CD8-positive, alpha-beta memory T cell (primary cell): ENCODE results near the gene VPS25. TPM values are rescaled to one million over a fixed set of nuclear protein-coding genes. Genes with fewer than 3 reads are reported as not detected.

Experiments used
- CTCF ChIA-PET: fragments of 350-600 bp; sonication (Branson Sonifier 250); formaldehyde crosslinking; loops from one replicate; lab custom pipeline; 2021; ENCODE audit warnings: antibody characterized with exemption; lab: Charles Lee
- POLR2A ChIA-PET: fragments of 350-600 bp; sonication (Branson Sonifier 250); formaldehyde crosslinking; loops from one replicate; lab custom pipeline; 2021; ENCODE audit warnings: antibody characterized with exemption; lab: Charles Lee
- DNase-seq, 5 donors: peaks; one replicate each; pipeline versions ENCODE4 v3.0.0 to v3.0.0-alpha.2; 2020 to 2022; ENCODE audit warnings: mixed read lengths in 1 of 5
- H3K27ac ChIP-seq: one replicate; pipeline ENCODE4 v1.7.0; 2013; ENCODE audit warnings: low read depth, mild to moderate bottlenecking, low read length, moderate library complexity
- H3K27me3 ChIP-seq: 2 replicates; pipeline ENCODE4 v1.7.0; 2013; ENCODE audit warnings: low read length, mild to moderate bottlenecking; ENCODE audit not compliant: insufficient read depth, poor library complexity, severe bottlenecking
- H3K36me3 ChIP-seq: 2 replicates; pipeline ENCODE4 v1.7.0; 2013; ENCODE audit warnings: mild to moderate bottlenecking, low read length, moderate library complexity; ENCODE audit not compliant: insufficient read depth
- H3K4me1 ChIP-seq: 2 replicates; pipeline ENCODE4 v1.7.0; 2013; ENCODE audit warnings: mild to moderate bottlenecking, low read length, moderate library complexity; ENCODE audit not compliant: insufficient read depth
- H3K4me3 ChIP-seq: 2 replicates; pipeline ENCODE4 v1.7.0; 2013; ENCODE audit warnings: mild to moderate bottlenecking, low read length
- H3K9me3 ChIP-seq: 2 replicates; pipeline ENCODE4 v1.7.0; 2013; ENCODE audit warnings: mild to moderate bottlenecking, low read length
- H3K27ac Mint-ChIP-seq, 8 donors: one replicate each; pipeline ENCODE4 v1.8.0; 2020 to 2021; ENCODE audit warnings: mixed read lengths in 8 of 8, mild to moderate bottlenecking in 6 of 8, inconsistent platforms in 3 of 8, moderate library complexity in 3 of 8
- H3K27me3 Mint-ChIP-seq, 2 donors: one replicate each; pipeline ENCODE4 v1.8.0; 2020 to 2021; ENCODE audit warnings: mixed read lengths in 2 of 2, mild to moderate bottlenecking in 1 of 2, moderate library complexity in 1 of 2
- H3K36me3 Mint-ChIP-seq, 3 donors: one replicate each; pipeline ENCODE4 v1.8.0; 2020 to 2021; ENCODE audit warnings: mixed read lengths in 3 of 3, inconsistent platforms in 1 of 3, mild to moderate bottlenecking in 1 of 3
- H3K4me1 Mint-ChIP-seq, 3 donors: one replicate each; pipeline ENCODE4 v1.8.0; 2020 to 2021; ENCODE audit warnings: mixed read lengths in 3 of 3, inconsistent platforms in 1 of 3, mild to moderate bottlenecking in 1 of 3
- H3K4me3 Mint-ChIP-seq, 7 donors: one replicate each; pipeline ENCODE4 v1.8.0; 2020 to 2021; ENCODE audit warnings: mixed read lengths in 7 of 7, mild to moderate bottlenecking in 6 of 7, moderate library complexity in 4 of 7, inconsistent platforms in 2 of 7
- H3K9me3 Mint-ChIP-seq, 5 donors: one replicate each; pipeline ENCODE4 v1.8.0; 2020 to 2022; ENCODE audit warnings: mixed read lengths in 5 of 5, mild to moderate bottlenecking in 3 of 5, moderate library complexity in 2 of 5, inconsistent platforms in 1 of 5
- polyA plus RNA-seq: library from polyadenylated mRNA; unstranded; fragments of 300-500 nt; fragmentation: Illumina TruSeq; gene quantifications from one replicate; pipeline ENCODE4 v1.2.3, GENCODE V29; 2021
- total RNA-seq, 2 experiments: library from RNA; stranded (reverse); gene quantifications; one replicate each; pipeline ENCODE4 v1.2.3, GENCODE V29; 2021

The VPS25 gene
- total and polyA plus RNA-seq, 3 experiments from 2014 or later = 63.8 to 108 (median 101) TPM

DNA sequence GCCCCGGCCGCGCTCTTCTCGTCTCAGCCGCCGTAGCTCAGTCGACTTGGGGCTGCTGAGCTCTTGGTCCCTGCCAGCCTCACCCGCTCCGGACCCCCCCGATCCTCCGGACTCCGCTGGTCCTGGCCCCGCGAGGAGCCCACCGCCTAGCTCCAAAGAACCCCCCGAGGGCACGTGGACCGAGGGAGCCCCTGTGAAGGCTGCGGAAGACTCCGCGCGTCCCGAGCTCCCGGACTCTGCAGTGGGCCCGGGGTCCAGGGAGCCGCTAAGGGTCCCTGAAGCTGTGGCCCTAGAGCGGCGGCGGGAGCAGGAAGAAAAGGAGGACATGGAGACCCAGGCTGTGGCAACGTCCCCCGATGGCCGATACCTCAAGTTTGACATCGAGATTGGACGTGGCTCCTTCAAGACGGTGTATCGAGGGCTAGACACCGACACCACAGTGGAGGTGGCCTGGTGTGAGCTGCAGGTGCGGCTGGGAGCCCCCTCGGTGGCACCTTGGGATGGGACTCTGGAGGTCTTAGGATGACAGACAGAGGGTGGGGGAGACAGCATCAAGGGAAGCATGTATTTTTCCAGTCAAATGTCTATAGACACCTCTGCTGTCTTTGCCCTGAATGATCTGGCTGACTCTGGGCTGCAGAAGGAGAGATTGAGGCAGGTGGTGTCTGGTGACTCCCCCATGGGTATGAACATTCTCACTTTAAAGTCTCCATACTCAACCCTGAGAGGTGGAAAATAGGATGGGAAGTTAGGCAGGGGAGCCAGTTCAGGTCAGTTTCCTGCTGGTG is 7.8 kb downstream of the VPS25 start:
- H3K27me3 ChIP-seq = peaks cover 43% of the 10 kb centered on the region
- Mint-ChIP-seq H3K36me3 (peaks cover 18 to 34% (median 19%) of the 10 kb centered on the region in 3 donors), H3K4me3 (peak overlapping the region in 2 of 7 donors; percentile 43 to 58), H3K27me3 (peaks cover 34 to 54% of the 10 kb centered on the region in 2 donors), H3K9me3 (peaks cover 0 to 4% (median 0%) of the 10 kb centered on the region in 5 donors), H3K27ac (peak overlapping the region in 2 of 8 donors; percentile 55 to 60), H3K4me1 (peaks cover 17 to 49% (median 23%) of the 10 kb centered on the region in 3 donors)
- H3K9me3 ChIP-seq = no peaks in the 10 kb centered on the region
- DNase-seq = no peak
- H3K27ac ChIP-seq = peak overlapping the region; percentile 65
- H3K4me3 ChIP-seq = peak overlapping the region; percentile 22
- H3K4me1 ChIP-seq = peaks cover 13% of the 10 kb centered on the region
- ChIA-PET POLR2A (no interaction called here), CTCF (interaction anchor here (1.2 to 1.3 kb wide), 2 partner anchors 14 to 18 kb away, joined by 3 to 4 read pairs; no protein-coding TSS in a partner anchor)
- H3K36me3 ChIP-seq = peaks cover 22% of the 10 kb centered on the region

- POLR2A ChIA-PET = interaction anchor here (1.1 kb wide), 1 partner anchor 8 kb away, joined by 3 read pairs; no protein-coding TSS in a partner anchor
- peaks cover 43% of the 10 kb centered on the region for H3K27me3 ChIP-seq
Measured at GRCh38 chr17:42781639-42782165, 8.5 kb downstream of the VPS25 start.

GRCh38 chr17:42782166-42783061 is 9.2 kb downstream of the VPS25 start:
- POLR2A ChIA-PET = interaction anchor here (1.1 kb wide), 1 partner anchor 8 kb away, joined by 3 read pairs; no protein-coding TSS in a partner anchor
- Mint-ChIP-seq H3K9me3 (peaks cover 0 to 4% (median 0%) of the 10 kb centered on the region in 5 donors), H3K27ac (peak overlapping the region in 1 of 8 donors; percentile 52), H3K4me3 (no peak overlapping the region), H3K4me1 (peaks cover 17 to 49% (median 23%) of the 10 kb centered on the region in 3 donors), H3K27me3 (peaks cover 46 to 66% of the 10 kb centered on the region in 2 donors), H3K36me3 (peaks cover 15 to 25% (median 18%) of the 10 kb centered on the region in 3 donors)
- H3K36me3 ChIP-seq = peaks cover 19% of the 10 kb centered on the region
- H3K27ac ChIP-seq = peak overlapping the region; percentile 65
- H3K27me3 ChIP-seq = peaks cover 46% of the 10 kb centered on the region
- H3K9me3 ChIP-seq = no peaks in the 10 kb centered on the region
- H3K4me3 ChIP-seq = no peak overlapping the region
- peaks cover 13% of the 10 kb centered on the region for H3K4me1 ChIP-seq
- CTCF ChIA-PET = no interaction called here
- DNase-seq = no peak

More at GRCh38 chr17:42781639-42782165, 8.5 kb downstream of the VPS25 start:
- Histone ChIP-seq H3K27ac (peak overlapping the region; percentile 65), H3K9me3 (no peaks in the 10 kb centered on the region), H3K4me3 (peak overlapping the region; percentile 22), H3K4me1 (peaks cover 13% of the 10 kb centered on the region), H3K36me3 (peaks cover 19% of the 10 kb centered on the region)
- Mint-ChIP-seq H3K4me3 (peak overlapping the region in 1 of 7 donors; percentile 43), H3K4me1 (peaks cover 17 to 49% (median 23%) of the 10 kb centered on the region in 3 donors), H3K27me3 (peaks cover 40 to 61% of the 10 kb centered on the region in 2 donors), H3K36me3 (peaks cover 17 to 28% (median 18%) of the 10 kb centered on the region in 3 donors), H3K9me3 (peaks cover 0 to 4% (median 0%) of the 10 kb centered on the region in 5 donors), H3K27ac (peak overlapping the region in 1 of 8 donors; percentile 60)
- DNase-seq = no peak
- CTCF ChIA-PET = interaction anchor here (1.2 kb wide), 1 partner anchor 18 kb away, joined by 4 read pairs; no protein-coding TSS in a partner anchor

DNA sequence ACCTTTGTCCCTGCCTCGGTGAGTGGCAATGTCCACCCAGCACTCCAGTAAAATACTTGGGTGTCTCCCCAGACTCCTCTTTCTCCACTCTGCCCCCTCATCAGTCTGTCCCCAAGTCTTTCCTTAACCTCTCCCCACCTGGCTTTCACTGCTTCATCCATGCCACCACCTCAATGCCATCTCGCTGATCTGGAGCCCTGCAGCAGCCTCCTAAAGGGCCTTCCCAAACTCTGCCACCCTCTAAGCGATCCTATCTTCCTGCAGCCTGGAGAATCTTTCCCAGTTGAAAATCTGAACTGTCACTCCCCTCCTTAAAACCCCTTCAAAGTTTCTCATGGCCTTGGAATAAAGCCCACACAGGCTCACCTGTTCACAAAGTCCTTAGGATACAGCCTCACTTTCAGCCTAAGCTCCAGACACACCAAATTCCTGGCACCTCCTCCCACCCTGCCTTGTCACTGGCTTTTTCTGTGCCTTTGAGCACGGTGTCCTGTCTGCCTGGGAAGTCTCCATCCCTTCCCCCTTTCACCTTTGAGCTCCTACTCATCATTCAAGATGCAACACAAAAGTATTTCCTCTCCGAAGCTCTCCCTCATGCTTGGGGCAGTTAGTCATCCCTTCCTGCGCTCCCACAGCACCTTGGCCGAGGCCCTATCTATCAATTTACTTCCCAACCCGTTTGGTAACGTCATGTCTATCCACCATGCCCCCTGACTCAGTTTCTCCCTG is 10.0 kb downstream of the VPS25 start:
- CTCF ChIA-PET = no interaction called here
- no peak for DNase-seq
- Mint-ChIP-seq H3K4me3 (no peak overlapping the region), H3K4me1 (peaks cover 17 to 49% (median 24%) of the 10 kb centered on the region in 3 donors), H3K36me3 (peaks cover 10 to 17% (median 12%) of the 10 kb centered on the region in 3 donors), H3K27me3 (peaks cover 52 to 74% of the 10 kb centered on the region in 2 donors), H3K9me3 (peaks cover 0 to 4% (median 0%) of the 10 kb centered on the region in 5 donors), H3K27ac (peak overlapping the region in 3 of 8 donors; percentile 1 to 52 (median 2))
- Histone ChIP-seq H3K27me3 (peaks cover 46% of the 10 kb centered on the region), H3K4me3 (no peak overlapping the region), H3K36me3 (peaks cover 12% of the 10 kb centered on the region), H3K27ac (no peak overlapping the region), H3K9me3 (no peaks in the 10 kb centered on the region), H3K4me1 (peaks cover 13% of the 10 kb centered on the region)
- POLR2A ChIA-PET = no interaction called here

- H3K27me3 ChIP-seq = peaks cover 46% of the 10 kb centered on the region
- peaks cover 13% of the 10 kb centered on the region for H3K4me1 ChIP-seq
- Mint-ChIP-seq H3K27me3 (peaks cover 55 to 79% of the 10 kb centered on the region in 2 donors), H3K9me3 (peaks cover 0 to 4% (median 0%) of the 10 kb centered on the region in 5 donors), H3K4me3 (no peak overlapping the region), H3K36me3 (peaks cover 6 to 11% (median 8%) of the 10 kb centered on the region in 3 donors), H3K4me1 (peaks cover 17 to 49% (median 24%) of the 10 kb centered on the region in 3 donors), H3K27ac (no peak overlapping the region)
- no peak for DNase-seq
- no peaks in the 10 kb centered on the region for H3K9me3 ChIP-seq
- peaks cover 9% of the 10 kb centered on the region for H3K36me3 ChIP-seq
- H3K4me3 ChIP-seq = no peak overlapping the region
- POLR2A ChIA-PET = no interaction called here
- CTCF ChIA-PET = no interaction called here
- H3K27ac ChIP-seq = no peak overlapping the region
Measured at GRCh38 chr17:42783791-42784138, 10.5 kb downstream of the VPS25 start.

DNA sequence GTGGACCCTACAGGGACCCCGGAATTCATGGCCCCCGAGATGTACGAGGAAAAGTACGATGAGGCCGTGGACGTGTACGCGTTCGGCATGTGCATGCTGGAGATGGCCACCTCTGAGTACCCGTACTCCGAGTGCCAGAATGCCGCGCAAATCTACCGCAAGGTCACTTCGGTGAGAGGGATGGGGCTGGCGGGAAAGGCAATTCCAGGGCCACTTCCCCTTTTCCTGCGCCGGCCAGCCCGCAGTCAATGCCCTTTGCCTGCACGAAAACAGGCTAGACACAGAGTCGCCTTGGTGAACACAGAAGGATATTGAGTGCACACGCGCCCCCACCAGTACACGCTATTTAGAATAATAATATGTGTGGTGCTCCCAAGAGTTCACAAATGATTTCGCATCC is 11.2 kb downstream of the VPS25 start:
- Histone ChIP-seq H3K9me3 (no peaks in the 10 kb centered on the region), H3K4me1 (peaks cover 13% of the 10 kb centered on the region), H3K36me3 (peaks cover 3% of the 10 kb centered on the region), H3K27ac (no peak overlapping the region), H3K27me3 (peaks cover 46% of the 10 kb centered on the region), H3K4me3 (no peak overlapping the region)
- peaks cover 3 to 5% (median 3%) of the 10 kb centered on the region in 3 donors for H3K36me3 Mint-ChIP-seq
- H3K4me1 Mint-ChIP-seq = peaks cover 16 to 47% (median 23%) of the 10 kb centered on the region in 3 donors
- peaks cover 0 to 4% (median 0%) of the 10 kb centered on the region in 5 donors for H3K9me3 Mint-ChIP-seq
- peaks cover 55 to 82% of the 10 kb centered on the region in 2 donors for H3K27me3 Mint-ChIP-seq
- CTCF ChIA-PET = no interaction called here
- DNase-seq = no peak
- H3K4me3 Mint-ChIP-seq = peak overlapping the region in 2 of 7 donors; percentile 41 to 49
- no peak overlapping the region for H3K27ac Mint-ChIP-seq
- POLR2A ChIA-PET = interaction anchor here (0.8 kb wide), 1 partner anchor 584 kb away, joined by 3 read pairs; no protein-coding TSS in a partner anchor
